HepG2 (cell line): ENCODE measurements around the gene ZNF292. TPM values are rescaled to one million over a fixed set of nuclear protein-coding genes. Genes with fewer than 3 reads are reported as not detected.

Experiments used
- CBX1 ChIP-seq: IDR thresholded peaks from one replicate; pipeline ENCODE4 v1.6.1; 2016; ENCODE audit warnings: antibody characterized with exemption, low read depth
- CEBPB ChIP-seq: IDR thresholded peaks from 2 replicates; pipeline ENCODE4 v1.6.1; 2011; ENCODE audit warnings: low read depth, low read length, improper control_type of control experiment, borderline replicate concordance
- ELF1 ChIP-seq: sonication (generic); formaldehyde crosslinking; IDR thresholded peaks from 2 replicates; pipeline ENCODE4 v1.4.0; 2020; ENCODE audit warnings: missing genetic modification reagents
- KLF11 ChIP-seq: IDR thresholded peaks from 2 replicates; pipeline ENCODE4 v1.6.1; 2016; ENCODE audit warnings: missing compliant biosample characterization
- MEIS2 ChIP-seq: sonication (generic); formaldehyde crosslinking; IDR thresholded peaks from 2 replicates; pipeline ENCODE4 v1.9.0; 2021; ENCODE audit warnings: mild to moderate bottlenecking, missing genetic modification reagents
- NKX3-1 ChIP-seq: sonication (generic); formaldehyde crosslinking; IDR thresholded peaks from 2 replicates; pipeline ENCODE4 v1.5.0; 2020; ENCODE audit warnings: missing genetic modification reagents
- NR2C2 ChIP-seq: sonication (generic); formaldehyde crosslinking; IDR thresholded peaks from 2 replicates; pipeline ENCODE4 v1.4.0; 2020; ENCODE audit warnings: missing genetic modification reagents, mild to moderate bottlenecking, moderate library complexity, borderline replicate concordance
- PITX1 ChIP-seq: sonication (generic); formaldehyde crosslinking; IDR thresholded peaks from 2 replicates; pipeline ENCODE4 v1.5.1; 2020; ENCODE audit warnings: mild to moderate bottlenecking, missing genetic modification reagents
- RFX3 ChIP-seq: IDR thresholded peaks from 2 replicates; pipeline ENCODE4 v1.6.1; 2016; ENCODE audit warnings: missing biosample characterization, missing genetic modification reagents
- RNF2 ChIP-seq: fragments of 450-650 bp; conservative IDR thresholded peaks from 2 replicates; pipeline ENCODE4 v1.6.1; 2016; ENCODE audit warnings: low read depth
- TCF7 ChIP-seq: sonication (generic); IDR thresholded peaks from 2 replicates; pipeline ENCODE4 v1.6.1; 2016; ENCODE audit warnings: antibody characterized with exemption, low read depth
- U2AF1 ChIP-seq: fragments of 200-400 bp; formaldehyde crosslinking; optimal IDR thresholded peaks from 2 replicates; pipeline ENCODE3; 2017; ENCODE audit warnings: mild to moderate bottlenecking, low read depth, low read length
- ZBTB8A ChIP-seq: sonication (generic); formaldehyde crosslinking; IDR thresholded peaks from 2 replicates; pipeline ENCODE4 v1.4.0; 2020; ENCODE audit warnings: mild to moderate bottlenecking, low read depth, missing genetic modification reagents, borderline replicate concordance
- ZEB1 ChIP-seq: IDR thresholded peaks from 2 replicates; pipeline ENCODE4 v1.6.1; 2012; ENCODE audit warnings: mild to moderate bottlenecking, low read depth, inconsistent platforms; ENCODE audit not compliant: insufficient replicate concordance
- ZFP36 ChIP-seq: fragments of 150-350 bp; IDR thresholded peaks from 2 replicates; pipeline ENCODE4 v1.6.1; 2018; ENCODE audit warnings: borderline replicate concordance, low read length, low read depth; ENCODE audit not compliant: partially characterized antibody
- ZFP62 ChIP-seq: sonication (generic); formaldehyde crosslinking; IDR thresholded peaks from 2 replicates; pipeline ENCODE4 v1.4.0; 2020; ENCODE audit warnings: missing genetic modification reagents
- ZMYM2 ChIP-seq: sonication (generic); formaldehyde crosslinking; IDR thresholded peaks from 2 replicates; pipeline ENCODE4 v1.8.0; 2022; ENCODE audit warnings: mild to moderate bottlenecking, missing genetic modification reagents
- ZNF12 ChIP-seq: sonication (generic); formaldehyde crosslinking; IDR thresholded peaks from 2 replicates; pipeline ENCODE4 v1.5.0; 2020; ENCODE audit warnings: missing genetic modification reagents
- ZNF292 ChIP-seq: sonication (generic); formaldehyde crosslinking; IDR thresholded peaks from 2 replicates; pipeline ENCODE4 v1.8.1; 2022; ENCODE audit warnings: mild to moderate bottlenecking, low read depth, missing genetic modification reagents, borderline replicate concordance
- ZNF607 ChIP-seq: sonication (generic); formaldehyde crosslinking; IDR thresholded peaks from 2 replicates; pipeline ENCODE4 v1.5.1; 2020; ENCODE audit warnings: missing genetic modification reagents, mild to moderate bottlenecking, borderline replicate concordance
- ZNF775 ChIP-seq: sonication (generic); formaldehyde crosslinking; IDR thresholded peaks from 2 replicates; pipeline ENCODE4 v1.4.0; 2020; ENCODE audit warnings: missing genetic modification reagents, mild to moderate bottlenecking, moderate library complexity, borderline replicate concordance
- ZNF883 ChIP-seq: sonication (generic); formaldehyde crosslinking; IDR thresholded peaks from 2 replicates; pipeline ENCODE4 v1.5.1; 2020; ENCODE audit warnings: mild to moderate bottlenecking, missing genetic modification reagents; ENCODE audit errors: not compliant biosample characterization
- polyA plus RNA-seq, 8 experiments: library from polyadenylated mRNA; depleted of rRNA in 3 of 8; stranded (reverse) in 7 of 8; unstranded in 1 of 8; fragments of >200 nt; fragmentation: Illumina TruSeq in 4 of 8; extraction: Trizol in 4 of 8; gene quantifications; 2 replicates each; pipeline versions ENCODE4 v1.2.1 to v1.2.3, GENCODE V29; 2011 to 2016; ENCODE audit warnings: low read depth in 4 of 8, missing spikeins in 1 of 8, mixed read lengths in 1 of 8; ENCODE audit not compliant: insufficient read depth in 1 of 8
- total RNA-seq, 5 experiments: library from RNA; depleted of rRNA; stranded (reverse); fragments of >200 nt; fragmentation: Illumina TruSeq; extraction: Trizol; gene quantifications; 2 replicates each; pipeline ENCODE4 v1.2.3, GENCODE V29; 2016; ENCODE audit warnings: low read depth in 1 of 5
- TF ChIP-seq, protein P1 (sequence below): sonication (generic); formaldehyde crosslinking; IDR thresholded peaks from 2 replicates; pipeline ENCODE4 v1.8.0; 2022; ENCODE audit warnings: mild to moderate bottlenecking, missing genetic modification reagents, borderline replicate concordance
- TF ChIP-seq, protein P2 (sequence below): sonication (generic); formaldehyde crosslinking; conservative IDR thresholded peaks from 2 replicates; pipeline ENCODE4 v1.4.0; 2020; ENCODE audit warnings: missing genetic modification reagents
- TF ChIP-seq, protein P3 (sequence below): sonication (generic); formaldehyde crosslinking; IDR thresholded peaks from 2 replicates; pipeline ENCODE4 v1.4.0; 2020; ENCODE audit warnings: missing genetic modification reagents, borderline replicate concordance

ZNF292 gene
- total and polyA plus RNA-seq, 2 of the 13 experiments (the other 11 are each of a cell fraction or from before 2014, with no cell fraction given), result 9.9 to 12.8 TPM

DNA sequence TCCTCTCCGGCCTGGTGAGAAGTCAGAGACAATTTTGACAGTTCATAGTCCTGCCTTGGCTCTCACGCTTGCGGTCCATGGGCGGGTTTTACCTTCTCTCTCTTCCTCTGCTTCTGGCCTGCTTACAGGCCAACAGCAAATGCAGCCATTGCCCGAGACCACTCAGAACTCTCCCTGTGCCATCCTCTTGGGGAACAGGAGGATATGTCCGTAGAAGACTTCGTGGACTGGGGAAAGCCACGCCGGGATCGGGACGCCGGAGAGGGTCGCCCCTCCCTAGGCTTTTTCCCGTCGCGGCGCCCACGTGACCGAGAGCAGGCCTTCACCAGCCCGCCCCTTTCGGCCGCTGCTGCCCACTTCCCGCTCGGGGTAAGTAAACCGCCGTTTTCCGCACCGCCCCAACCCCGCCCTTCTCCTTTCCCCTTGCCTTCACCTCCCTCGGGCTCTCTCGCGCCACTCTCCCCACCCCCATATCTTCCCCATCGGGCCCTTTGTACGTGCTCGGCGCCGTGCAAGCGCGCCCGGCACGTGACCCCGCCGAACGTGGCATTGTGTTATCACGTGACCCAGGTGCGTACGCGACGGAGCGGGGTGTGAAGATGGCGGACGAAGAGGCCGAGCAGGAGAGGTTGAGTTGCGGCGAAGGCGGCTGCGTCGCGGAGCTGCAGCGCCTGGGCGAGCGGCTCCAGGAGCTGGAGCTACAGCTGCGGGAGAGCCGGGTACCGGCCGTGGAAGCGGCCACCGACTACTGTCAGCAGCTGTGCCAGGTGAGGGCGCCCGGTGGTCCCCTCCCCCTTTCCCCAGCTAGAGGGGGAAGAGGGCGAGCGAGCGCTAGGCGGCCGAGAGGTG lies at the start of gene ZNF292 (continued):
- no peak for TF ChIP-seq ZFP36
- TF ChIP-seq, protein P1, sequence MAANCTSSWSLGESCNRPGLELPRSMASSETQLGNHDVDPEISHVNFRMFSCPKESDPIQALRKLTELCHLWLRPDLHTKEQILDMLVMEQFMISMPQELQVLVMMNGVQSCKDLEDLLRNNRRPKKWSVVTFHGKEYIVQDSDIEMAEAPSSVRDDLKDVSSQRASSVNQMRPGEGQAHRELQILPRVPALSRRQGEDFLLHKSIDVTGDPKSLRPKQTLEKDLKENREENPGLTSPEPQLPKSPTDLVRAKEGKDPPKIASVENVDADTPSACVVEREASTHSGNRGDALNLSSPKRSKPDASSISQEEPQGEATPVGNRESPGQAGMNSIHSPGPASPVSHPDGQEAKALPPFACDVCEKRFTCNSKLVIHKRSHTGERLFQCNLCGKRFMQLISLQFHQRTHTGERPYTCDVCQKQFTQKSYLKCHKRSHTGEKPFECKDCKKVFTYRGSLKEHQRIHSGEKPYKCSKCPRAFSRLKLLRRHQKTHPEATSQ (CRISPR knock-in tag), result peak; percentile 82; the same call in 1 of the 2 replicates
- no peak for TF ChIP-seq U2AF1
- TF ChIP-seq NKX3-1 (CRISPR knock-in tag), result peak; percentile 67; the same call in 1 of the 2 replicates
- peak; percentile 79 for TF ChIP-seq TCF7
- TF ChIP-seq ZFP62, result no peak
- TF ChIP-seq ELF1, result peak; percentile 72
- TF ChIP-seq ZMYM2 (CRISPR knock-in tag), result peak; percentile 83
- peak; percentile 71; the same call in 1 of the 2 replicates for TF ChIP-seq PITX1 (CRISPR knock-in tag)
- TF ChIP-seq ZNF775, result peak; percentile 93; the same call in 1 of the 2 replicates
- no peak for TF ChIP-seq CBX1
- TF ChIP-seq ZNF607 (CRISPR knock-in tag), result peak; percentile 98
- no peak for TF ChIP-seq ZNF12 (CRISPR knock-in tag)
- peak; percentile 75 for TF ChIP-seq ZBTB8A (CRISPR knock-in tag)
- TF ChIP-seq ZNF292 (CRISPR knock-in tag), result peak; percentile 75; the same call in 1 of the 2 replicates
- TF ChIP-seq, protein P2, sequence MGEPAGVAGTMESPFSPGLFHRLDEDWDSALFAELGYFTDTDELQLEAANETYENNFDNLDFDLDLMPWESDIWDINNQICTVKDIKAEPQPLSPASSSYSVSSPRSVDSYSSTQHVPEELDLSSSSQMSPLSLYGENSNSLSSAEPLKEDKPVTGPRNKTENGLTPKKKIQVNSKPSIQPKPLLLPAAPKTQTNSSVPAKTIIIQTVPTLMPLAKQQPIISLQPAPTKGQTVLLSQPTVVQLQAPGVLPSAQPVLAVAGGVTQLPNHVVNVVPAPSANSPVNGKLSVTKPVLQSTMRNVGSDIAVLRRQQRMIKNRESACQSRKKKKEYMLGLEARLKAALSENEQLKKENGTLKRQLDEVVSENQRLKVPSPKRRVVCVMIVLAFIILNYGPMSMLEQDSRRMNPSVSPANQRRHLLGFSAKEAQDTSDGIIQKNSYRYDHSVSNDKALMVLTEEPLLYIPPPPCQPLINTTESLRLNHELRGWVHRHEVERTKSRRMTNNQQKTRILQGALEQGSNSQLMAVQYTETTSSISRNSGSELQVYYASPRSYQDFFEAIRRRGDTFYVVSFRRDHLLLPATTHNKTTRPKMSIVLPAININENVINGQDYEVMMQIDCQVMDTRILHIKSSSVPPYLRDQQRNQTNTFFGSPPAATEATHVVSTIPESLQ (CRISPR knock-in tag), result no peak
- peak; percentile 92 for TF ChIP-seq NR2C2 (CRISPR knock-in tag)
- TF ChIP-seq, protein P3, sequence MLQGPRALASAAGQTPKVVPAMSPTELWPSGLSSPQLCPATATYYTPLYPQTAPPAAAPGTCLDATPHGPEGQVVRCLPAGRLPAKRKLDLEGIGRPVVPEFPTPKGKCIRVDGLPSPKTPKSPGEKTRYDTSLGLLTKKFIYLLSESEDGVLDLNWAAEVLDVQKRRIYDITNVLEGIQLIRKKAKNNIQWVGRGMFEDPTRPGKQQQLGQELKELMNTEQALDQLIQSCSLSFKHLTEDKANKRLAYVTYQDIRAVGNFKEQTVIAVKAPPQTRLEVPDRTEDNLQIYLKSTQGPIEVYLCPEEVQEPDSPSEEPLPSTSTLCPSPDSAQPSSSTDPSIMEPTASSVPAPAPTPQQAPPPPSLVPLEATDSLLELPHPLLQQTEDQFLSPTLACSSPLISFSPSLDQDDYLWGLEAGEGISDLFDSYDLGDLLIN (CRISPR knock-in tag), result no peak
- no peak for TF ChIP-seq CEBPB
- no peak for TF ChIP-seq ZEB1
- TF ChIP-seq RFX3 (CRISPR knock-in tag), result no peak
- peak; percentile 89 for TF ChIP-seq RNF2
- TF ChIP-seq KLF11 (CRISPR knock-in tag), result no peak; the same call in 1 of the 2 replicates
- TF ChIP-seq ZNF883 (CRISPR knock-in tag), result peak; percentile 95
- peak; percentile 53; the same call in 1 of the 2 replicates for TF ChIP-seq MEIS2 (CRISPR knock-in tag)
